ENCODE data around the gene SERF2. TPM values are rescaled to one million over a fixed set of nuclear protein-coding genes. Genes with fewer than 3 reads are reported as not detected.

The SERF2 gene
- total RNA-seq, 1 experiment from 2014 or later: 1,303 TPM

DNA sequence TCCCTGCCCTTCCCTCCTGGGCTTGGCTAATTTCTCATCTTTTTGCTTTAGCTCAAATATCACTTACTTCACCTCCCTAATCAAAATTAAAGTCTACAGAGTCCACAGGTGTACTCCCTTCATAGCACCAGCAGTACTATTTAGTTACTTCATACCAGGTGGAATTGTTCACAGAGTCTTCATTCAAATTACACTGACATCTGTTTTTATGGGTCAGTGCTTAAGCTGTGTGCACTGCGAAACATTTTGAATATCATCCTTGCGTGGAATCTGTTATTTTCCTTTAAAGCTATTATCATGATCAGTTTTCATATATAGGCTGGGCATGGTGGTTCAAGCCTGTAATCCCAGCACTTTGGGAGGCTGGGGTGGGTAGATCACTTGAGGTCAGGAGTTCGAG, 2.7 kb upstream of the SERF2 start:
- no peak for DNase-seq (ENCODE audit: low read depth, low spot score)
- ChIA-PET CTCF (no interaction called here), POLR2A (interaction anchor here (0.6 kb wide), 1 partner anchor 12 kb away, joined by 4 read pairs; no protein-coding TSS in a partner anchor)
- Histone ChIP-seq H3K27me3 (ENCODE audit: control insufficient read depth, insufficient read depth, low read length) (no peaks in the 10 kb centered on the region), H3K9me3 (ENCODE audit: control insufficient read depth, insufficient read depth, low read depth, low read length) (no peaks in the 10 kb centered on the region), H3K4me1 (ENCODE audit: control insufficient read depth, insufficient read depth, low read length) (peaks cover 18% of the 10 kb centered on the region), H3K4me3 (ENCODE audit: low read depth in 2 of 2, low read length in 2 of 2) (no peak overlapping the region), H3K27ac (ENCODE audit: low read length) (no peak overlapping the region), H3K36me3 (ENCODE audit: control insufficient read depth, insufficient read depth, low read length) (peaks cover 6% of the 10 kb centered on the region)
- no TSS peak for BruUV-seq (replicated peaks)
- intact Hi-C loops (cut with micrococcal nuclease; ENCODE audit: unreplicated experiment): no loop called here
- no peak for ATAC-seq
- TF ChIP-seq TCF7L2 (IDR thresholded peaks at IDR 0.05; ENCODE audit: low read depth, low read length) (no peak), SIN3A (IDR thresholded peaks at IDR 0.05; ENCODE audit: borderline replicate concordance, insufficient read depth, low read depth, low read length) (no peak), POLR2AphosphoS5 (IDR thresholded peaks at IDR 0.05; ENCODE audit: low read depth, low read length) (no peak)
- TF ChIP-seq, protein P1, sequence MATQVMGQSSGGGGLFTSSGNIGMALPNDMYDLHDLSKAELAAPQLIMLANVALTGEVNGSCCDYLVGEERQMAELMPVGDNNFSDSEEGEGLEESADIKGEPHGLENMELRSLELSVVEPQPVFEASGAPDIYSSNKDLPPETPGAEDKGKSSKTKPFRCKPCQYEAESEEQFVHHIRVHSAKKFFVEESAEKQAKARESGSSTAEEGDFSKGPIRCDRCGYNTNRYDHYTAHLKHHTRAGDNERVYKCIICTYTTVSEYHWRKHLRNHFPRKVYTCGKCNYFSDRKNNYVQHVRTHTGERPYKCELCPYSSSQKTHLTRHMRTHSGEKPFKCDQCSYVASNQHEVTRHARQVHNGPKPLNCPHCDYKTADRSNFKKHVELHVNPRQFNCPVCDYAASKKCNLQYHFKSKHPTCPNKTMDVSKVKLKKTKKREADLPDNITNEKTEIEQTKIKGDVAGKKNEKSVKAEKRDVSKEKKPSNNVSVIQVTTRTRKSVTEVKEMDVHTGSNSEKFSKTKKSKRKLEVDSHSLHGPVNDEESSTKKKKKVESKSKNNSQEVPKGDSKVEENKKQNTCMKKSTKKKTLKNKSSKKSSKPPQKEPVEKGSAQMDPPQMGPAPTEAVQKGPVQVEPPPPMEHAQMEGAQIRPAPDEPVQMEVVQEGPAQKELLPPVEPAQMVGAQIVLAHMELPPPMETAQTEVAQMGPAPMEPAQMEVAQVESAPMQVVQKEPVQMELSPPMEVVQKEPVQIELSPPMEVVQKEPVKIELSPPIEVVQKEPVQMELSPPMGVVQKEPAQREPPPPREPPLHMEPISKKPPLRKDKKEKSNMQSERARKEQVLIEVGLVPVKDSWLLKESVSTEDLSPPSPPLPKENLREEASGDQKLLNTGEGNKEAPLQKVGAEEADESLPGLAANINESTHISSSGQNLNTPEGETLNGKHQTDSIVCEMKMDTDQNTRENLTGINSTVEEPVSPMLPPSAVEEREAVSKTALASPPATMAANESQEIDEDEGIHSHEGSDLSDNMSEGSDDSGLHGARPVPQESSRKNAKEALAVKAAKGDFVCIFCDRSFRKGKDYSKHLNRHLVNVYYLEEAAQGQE (IDR thresholded peaks at IDR 0.05; ENCODE audit: insufficient read depth in 1 of 2, low read depth in 2 of 2, low read length in 1 of 2): no peak
- TF ChIP-seq, protein P2, sequence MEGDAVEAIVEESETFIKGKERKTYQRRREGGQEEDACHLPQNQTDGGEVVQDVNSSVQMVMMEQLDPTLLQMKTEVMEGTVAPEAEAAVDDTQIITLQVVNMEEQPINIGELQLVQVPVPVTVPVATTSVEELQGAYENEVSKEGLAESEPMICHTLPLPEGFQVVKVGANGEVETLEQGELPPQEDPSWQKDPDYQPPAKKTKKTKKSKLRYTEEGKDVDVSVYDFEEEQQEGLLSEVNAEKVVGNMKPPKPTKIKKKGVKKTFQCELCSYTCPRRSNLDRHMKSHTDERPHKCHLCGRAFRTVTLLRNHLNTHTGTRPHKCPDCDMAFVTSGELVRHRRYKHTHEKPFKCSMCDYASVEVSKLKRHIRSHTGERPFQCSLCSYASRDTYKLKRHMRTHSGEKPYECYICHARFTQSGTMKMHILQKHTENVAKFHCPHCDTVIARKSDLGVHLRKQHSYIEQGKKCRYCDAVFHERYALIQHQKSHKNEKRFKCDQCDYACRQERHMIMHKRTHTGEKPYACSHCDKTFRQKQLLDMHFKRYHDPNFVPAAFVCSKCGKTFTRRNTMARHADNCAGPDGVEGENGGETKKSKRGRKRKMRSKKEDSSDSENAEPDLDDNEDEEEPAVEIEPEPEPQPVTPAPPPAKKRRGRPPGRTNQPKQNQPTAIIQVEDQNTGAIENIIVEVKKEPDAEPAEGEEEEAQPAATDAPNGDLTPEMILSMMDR (IDR thresholded peaks at IDR 0.05): no peak
- in situ Hi-C loops (cut with HindIII; ENCODE audit: low pct_unique_long_range_greater_than_20kb, low sequenced_read_pairs): no loop called here

DNA sequence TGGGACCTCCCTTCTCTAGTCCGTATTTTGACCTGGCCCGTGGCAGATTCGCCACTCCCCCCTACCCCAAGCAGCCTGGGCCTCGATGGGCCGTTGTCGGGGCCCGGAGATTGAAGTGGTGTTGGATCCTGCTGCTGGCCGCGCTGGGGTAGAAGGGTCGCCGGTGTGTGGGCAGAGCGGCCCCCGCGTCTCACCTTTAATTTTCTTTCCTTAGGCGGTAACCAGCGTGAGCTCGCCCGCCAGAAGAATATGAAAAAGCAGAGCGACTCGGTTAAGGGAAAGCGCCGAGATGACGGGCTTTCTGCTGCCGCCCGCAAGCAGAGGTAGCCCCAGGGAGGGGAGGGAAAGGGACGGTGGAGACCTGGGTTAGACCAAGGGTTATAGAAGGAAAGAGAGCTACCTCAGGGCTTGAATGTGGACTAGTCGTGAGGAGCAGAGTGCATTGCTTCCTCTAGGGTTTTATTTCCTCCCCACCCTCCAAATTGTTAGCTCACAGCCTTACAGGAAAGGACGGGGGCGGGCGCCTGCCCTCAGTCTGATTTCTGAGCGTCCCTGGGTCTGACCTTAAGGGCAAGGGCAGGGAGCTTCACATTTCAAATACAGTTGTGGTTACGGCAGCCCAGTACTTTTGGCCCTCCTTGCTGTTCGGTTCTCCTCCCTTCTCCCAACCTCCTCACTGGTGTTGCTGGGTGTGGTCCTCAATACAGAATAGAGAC, 799 bp downstream of the SERF2 start:
- POLR2A ChIA-PET: interaction anchor here (0.5 to 0.6 kb wide), 2 partner anchors 24 to 307 kb away, joined by 3 to 4 read pairs; no protein-coding TSS in a partner anchor
- ATAC-seq (no peak), DNase-seq (ENCODE audit: low read depth, low spot score) (no peak)
- Histone ChIP-seq H3K36me3 (ENCODE audit: control insufficient read depth, insufficient read depth, low read length) (peaks cover 9% of the 10 kb centered on the region), H3K4me3 (ENCODE audit: low read depth in 2 of 2, low read length in 2 of 2) (peak overlapping the region; percentile 97 to 98), H3K4me1 (ENCODE audit: control insufficient read depth, insufficient read depth, low read length) (peaks cover 31% of the 10 kb centered on the region), H3K9me3 (ENCODE audit: control insufficient read depth, insufficient read depth, low read depth, low read length) (no peaks in the 10 kb centered on the region), H3K27ac (ENCODE audit: low read length) (peak overlapping the region; percentile 98), H3K27me3 (ENCODE audit: control insufficient read depth, insufficient read depth, low read length) (no peaks in the 10 kb centered on the region)
- CTCF ChIA-PET: no interaction called here
- in situ Hi-C loops (cut with HindIII; ENCODE audit: low pct_unique_long_range_greater_than_20kb, low sequenced_read_pairs): no loop called here
- no TSS peak for BruUV-seq (replicated peaks)
- no peak for TF ChIP-seq TCF7L2 (IDR thresholded peaks at IDR 0.05; ENCODE audit: low read depth, low read length)
- TF ChIP-seq, protein P1 (IDR thresholded peaks at IDR 0.05; ENCODE audit: insufficient read depth in 1 of 2, low read depth in 2 of 2, low read length in 1 of 2): no peak
- no peak for TF ChIP-seq POLR2AphosphoS5 (IDR thresholded peaks at IDR 0.05; ENCODE audit: low read depth, low read length)
- intact Hi-C loops (cut with micrococcal nuclease; ENCODE audit: unreplicated experiment): no loop called here
